ENCODE data around the gene RAMP3.

The RAMP3 gene

DNA sequence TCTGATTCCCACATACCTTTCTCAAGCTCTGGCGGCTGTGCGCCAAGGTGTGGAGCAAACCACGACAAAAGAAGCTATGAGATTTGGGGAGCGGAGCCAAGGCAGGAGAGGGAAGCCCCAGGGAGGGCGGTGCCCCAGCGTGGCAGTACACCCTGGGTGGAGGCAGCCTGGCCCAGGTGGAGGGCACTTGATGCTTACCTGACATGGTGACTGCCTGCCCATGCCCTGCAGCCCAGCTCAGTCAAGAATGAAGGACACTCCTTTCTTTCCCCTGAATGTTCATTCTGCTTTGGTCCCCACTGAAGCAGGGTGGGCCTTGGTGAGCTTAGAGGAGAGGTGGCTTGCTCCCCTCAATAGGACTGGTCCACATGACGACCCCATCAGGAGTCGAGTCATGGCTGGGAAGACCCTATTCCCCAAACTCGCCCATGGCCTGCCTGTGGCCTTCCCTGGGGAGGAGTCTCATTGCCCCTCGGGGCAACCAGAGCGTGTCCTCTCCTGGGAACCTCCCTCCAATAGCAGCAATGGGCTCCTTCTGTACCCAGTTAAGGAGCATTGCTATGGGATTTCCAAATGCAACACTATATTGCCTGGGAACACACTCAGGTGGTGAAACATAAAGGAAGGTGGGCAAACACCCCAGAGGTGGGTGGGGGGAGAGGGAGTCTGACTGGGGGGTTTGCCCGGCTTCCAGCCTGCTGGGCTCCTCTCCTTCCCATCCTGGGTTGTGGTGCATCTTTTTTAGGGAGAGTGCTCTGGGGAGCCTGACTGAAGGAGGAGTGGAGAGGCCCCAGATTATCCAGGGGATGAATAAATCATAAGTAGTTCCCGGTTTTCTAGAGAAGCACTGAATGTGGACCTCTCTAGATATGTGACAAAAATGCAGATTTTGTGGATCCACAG, 22.7 kb downstream of the RAMP3 start:
- no peak for DNase-seq (ENCODE audit: low read depth)

DNA sequence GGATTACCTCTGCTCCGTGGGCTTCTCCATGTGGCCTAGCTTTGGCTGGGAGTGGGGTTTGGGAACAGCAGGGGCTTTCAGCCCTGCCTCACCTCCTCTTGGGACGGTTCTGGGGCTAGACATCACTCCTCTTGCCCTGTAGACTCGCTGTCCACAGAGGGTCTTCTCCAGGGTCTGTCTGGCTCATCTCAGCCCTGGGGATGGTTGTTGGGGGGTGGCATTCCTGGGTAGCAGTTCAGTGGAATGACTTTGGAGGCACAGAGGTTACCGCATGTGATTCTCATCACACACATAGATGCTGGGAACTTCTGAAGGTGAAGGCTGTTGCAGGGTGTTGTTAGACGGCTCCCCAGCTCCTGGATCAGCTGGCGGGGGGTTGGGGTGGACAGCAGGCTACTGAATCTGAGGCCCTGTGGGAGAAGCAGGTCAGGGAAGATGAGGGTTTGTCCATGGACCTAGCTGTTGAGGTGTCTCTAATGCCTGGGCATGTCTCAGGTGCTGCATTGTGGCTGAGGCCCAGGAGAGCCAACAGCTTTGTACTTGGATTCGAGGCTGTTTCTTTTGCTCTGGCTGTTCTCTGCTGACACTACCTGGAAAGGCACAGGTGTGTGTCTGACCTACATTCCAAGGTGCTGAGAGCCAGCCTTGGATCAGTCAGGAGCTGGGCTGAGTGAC, 23.8 kb downstream of the RAMP3 start:
- DNase-seq (ENCODE audit: low read depth): no peak

DNA sequence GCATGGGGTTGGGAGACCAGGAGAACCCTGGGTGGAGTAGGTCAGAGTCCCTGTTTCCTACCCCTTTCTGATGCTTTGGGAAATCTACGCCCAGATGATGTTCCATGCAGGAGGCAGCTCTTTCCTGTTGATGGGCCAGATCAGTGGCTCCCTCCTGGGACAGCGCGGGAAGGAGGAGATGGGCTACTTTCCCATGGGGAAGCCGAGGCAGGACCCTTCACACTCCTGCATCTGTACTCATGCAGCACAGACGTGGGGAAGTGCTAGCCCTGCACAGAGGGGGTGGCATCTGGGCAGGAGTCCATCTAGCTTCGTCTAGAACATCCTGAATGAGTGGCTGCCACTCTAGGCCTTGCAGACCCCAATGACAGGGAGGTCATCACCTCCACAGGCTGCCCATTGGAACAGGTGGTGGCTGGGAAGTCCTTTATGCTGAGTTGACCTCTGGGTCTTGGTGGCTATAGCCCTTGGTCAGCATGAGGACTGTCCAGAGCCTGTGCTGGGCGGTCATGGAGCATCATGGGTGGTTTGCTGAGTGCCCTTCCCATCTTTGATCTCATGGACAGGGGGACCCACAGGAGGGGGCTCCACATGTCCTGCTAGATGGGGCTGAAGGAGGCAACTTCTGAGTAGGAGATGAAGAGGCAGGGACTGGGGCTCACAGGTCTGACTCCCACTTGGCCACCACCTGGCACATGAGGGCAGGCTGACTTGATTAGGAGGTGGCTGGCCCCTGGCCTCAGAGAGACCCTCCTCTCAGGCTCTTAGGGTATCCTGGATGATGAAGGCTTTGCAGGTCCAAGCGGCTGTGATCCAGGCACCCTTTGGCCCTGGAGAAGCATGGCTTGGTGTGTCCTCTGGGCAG, 24.6 kb downstream of the RAMP3 start:
- DNase-seq (ENCODE audit: low read depth): no peak

GRCh38 chr7:45182856-45183710, 25.5 kb downstream of the RAMP3 start:
- DNase-seq (ENCODE audit: low read depth): no peak

DNA sequence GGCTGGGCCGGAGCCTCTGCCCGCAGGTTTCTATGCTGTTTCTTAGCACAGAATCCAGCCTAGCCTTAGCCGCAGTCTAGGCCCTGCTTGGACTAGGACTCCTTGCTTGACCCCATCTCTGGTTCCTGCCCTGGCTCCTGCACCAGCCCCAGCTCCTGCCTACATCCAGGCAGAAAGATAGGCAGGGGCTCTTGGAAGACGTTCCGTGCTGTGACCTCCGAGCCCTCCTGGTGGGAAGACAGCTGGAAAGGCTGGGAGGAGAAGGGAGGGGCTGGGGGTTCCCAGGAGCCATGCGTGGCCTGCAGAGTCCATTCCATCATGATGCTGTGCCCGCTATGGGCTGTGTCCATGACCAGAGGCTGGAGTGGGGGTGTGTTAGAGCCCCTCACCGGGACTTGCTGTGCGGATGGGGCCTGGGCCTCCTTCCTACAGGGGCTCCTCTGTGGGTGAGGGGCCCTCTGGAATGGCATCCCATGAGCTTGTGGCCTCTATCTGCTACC, 26.2 kb downstream of the RAMP3 start:
- DNase-seq (ENCODE audit: low read depth): no peak

- DNase-seq (ENCODE audit: low read depth): no peak
Measured at GRCh38 chr7:45184326-45185027, 26.9 kb downstream of the RAMP3 start.

DNA sequence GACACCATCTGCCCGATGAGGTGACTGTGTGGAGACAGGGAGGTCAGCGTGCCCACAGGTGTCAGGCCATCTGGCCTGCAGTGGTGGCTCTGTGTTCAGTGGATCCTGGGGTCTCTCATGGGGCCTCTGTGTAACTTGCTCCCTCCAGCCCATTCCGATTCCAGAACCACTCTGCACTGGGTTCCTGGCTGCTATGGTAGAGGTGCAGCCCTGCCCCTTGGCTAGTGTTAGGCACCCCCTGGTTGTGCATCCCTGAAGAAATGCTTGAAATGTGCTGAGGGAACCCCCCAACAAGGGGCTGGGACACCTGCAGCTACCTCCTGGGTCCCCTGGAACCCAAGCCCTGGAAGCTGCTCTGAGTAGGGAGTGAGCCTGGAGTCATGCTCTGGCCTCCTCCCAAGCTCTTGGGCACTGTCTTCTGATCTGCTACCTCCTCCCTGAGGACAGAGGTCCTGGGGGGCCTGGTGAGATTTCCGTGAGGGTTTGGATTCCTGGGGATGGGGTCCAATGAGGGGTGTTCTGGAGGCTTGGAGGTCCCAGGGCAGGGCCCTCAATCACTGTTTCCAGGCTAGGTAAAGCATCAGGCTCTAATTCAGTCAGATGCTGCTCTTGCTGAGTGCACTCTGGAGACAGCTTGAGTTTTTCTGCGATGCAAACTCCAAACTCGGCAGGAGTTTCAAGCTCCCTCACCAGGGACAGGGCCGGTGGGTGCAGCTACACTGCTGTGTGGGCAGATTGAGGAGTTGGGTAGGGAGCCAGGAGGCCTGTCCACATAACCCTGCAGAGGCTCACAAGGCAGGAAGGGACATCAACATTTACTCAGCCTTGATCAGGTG, 27.7 kb downstream of the RAMP3 start:
- no peak for DNase-seq (ENCODE audit: low read depth)

- DNase-seq (ENCODE audit: low read depth): no peak
Measured at GRCh38 chr7:45185864-45186250, 28.3 kb downstream of the RAMP3 start.

- no peak for DNase-seq (ENCODE audit: low read depth)
Measured at GRCh38 chr7:45186261-45186813, 28.7 kb downstream of the RAMP3 start.

- no peak for DNase-seq (ENCODE audit: low read depth)
Measured at GRCh38 chr7:45187089-45187945, 29.7 kb downstream of the RAMP3 start.

GRCh38 chr7:45187946-45188411, 30.4 kb downstream of the RAMP3 start:
- no peak for DNase-seq (ENCODE audit: low read depth)

DNA sequence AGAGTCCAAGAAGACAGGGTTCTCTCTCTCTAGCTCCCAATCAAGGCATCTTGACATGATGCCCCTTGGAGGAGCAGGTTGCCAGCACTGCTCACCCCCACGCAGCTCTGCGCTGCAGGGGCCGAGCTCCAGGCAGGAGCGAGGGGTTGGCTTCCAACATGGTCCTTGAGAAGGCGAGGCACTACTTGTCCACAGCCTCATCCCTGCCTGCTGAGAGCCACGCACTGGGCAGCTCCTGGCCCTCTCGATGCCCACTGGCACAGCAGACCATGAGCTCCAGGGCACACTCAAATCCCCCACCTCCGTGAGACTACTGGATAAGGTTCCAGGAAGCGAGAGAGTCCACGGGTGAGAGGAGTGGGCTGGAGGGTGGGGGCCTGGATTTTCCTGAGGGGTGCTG, 31.1 kb downstream of the RAMP3 start:
- DNase-seq (ENCODE audit: low read depth): no peak

GRCh38 chr7:45189151-45189970, 31.8 kb downstream of the RAMP3 start:
- DNase-seq (ENCODE audit: low read depth): no peak

- DNase-seq (ENCODE audit: low read depth): no peak
Measured at GRCh38 chr7:45190406-45191165, 33.0 kb downstream of the RAMP3 start.

DNA sequence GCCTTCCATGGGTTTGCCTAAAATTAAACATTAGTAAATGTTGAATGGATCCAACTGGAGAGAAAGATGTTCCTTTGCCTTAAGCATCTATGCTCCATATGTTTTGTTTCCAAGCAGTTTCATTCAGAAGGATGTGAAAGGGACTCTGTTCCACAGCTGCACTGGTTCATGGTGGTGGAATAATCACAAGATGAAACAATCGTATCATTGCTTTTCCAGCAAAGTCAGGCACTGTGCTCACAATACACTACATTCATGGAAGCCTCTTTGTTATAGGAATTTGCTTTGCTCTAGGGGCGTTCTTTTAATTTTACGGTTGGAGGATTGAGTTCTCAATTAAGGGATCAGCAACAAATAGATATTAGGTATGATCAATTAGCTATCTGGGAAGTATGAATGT, 33.8 kb downstream of the RAMP3 start:
- no peak for DNase-seq (ENCODE audit: low read depth)

DNA sequence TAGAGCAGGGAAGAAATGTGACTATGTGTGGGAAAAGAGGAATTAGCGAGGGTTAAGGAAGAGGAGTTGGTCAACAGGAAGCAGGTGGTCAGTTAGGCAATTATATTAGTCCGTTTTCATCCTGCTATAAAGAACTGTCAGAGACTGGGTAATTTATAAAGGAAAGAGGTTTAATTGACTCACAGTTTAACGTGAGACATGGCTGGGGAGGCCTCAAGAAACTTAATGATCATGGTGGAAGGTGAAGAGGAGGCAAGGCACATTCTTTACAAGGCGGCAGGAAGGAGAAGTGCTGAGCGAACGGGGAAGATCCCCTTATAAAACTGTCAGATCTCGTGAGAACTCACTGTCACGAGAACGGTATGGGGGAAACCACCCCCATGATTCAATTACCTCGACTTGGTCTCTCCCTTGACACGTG, 35.0 kb downstream of the RAMP3 start:
- DNase-seq (ENCODE audit: low read depth): no peak

- no peak for DNase-seq (ENCODE audit: low read depth)
Measured at GRCh38 chr7:45193828-45194227, 36.2 kb downstream of the RAMP3 start.

Data from activated T-cell treated with anti-CD3 and anti-CD28 coated beads for 24 hours (primary cell).